Immature natural killer cell (primary cell): Measurements from ENCODE around the gene CADM4. TPM values are rescaled to one million over a fixed set of nuclear protein-coding genes. Genes with fewer than 3 reads are reported as not detected.
"Not testable (repeated sequence)": the region's sequence is repeated elsewhere in the genome, so short reads cannot be mapped to it uniquely, and the experiment has no call there.

Source experiments
- DNase-seq, 3 donors: peaks; one replicate each; pipeline ENCODE4 v3.0.0; 2022; ENCODE audit warnings: mixed read lengths in 1 of 3
- H3K27ac Mint-ChIP-seq, 6 donors: one replicate each; pipeline ENCODE4 v1.8.0; 2020; ENCODE audit warnings: mixed read lengths in 6 of 6, mild to moderate bottlenecking in 5 of 6, inconsistent platforms in 4 of 6, moderate library complexity in 3 of 6
- H3K27me3 Mint-ChIP-seq, 3 donors: one replicate each; pipeline ENCODE4 v1.8.0; 2020 to 2021; ENCODE audit warnings: low read depth in 3 of 3, mild to moderate bottlenecking in 3 of 3, mixed read lengths in 3 of 3, moderate library complexity in 3 of 3, inconsistent platforms in 1 of 3
- H3K36me3 Mint-ChIP-seq, 3 donors: one replicate each; pipeline ENCODE4 v1.8.0; 2020; ENCODE audit warnings: mixed read lengths in 3 of 3, inconsistent platforms in 2 of 3, mild to moderate bottlenecking in 2 of 3
- H3K4me1 Mint-ChIP-seq, 2 donors: one replicate each; pipeline ENCODE4 v1.8.0; 2020; ENCODE audit warnings: inconsistent platforms in 2 of 2, mild to moderate bottlenecking in 2 of 2, mixed read lengths in 2 of 2, moderate library complexity in 1 of 2
- H3K4me3 Mint-ChIP-seq, 5 donors: one replicate each; pipeline ENCODE4 v1.8.0; 2020; ENCODE audit warnings: mild to moderate bottlenecking in 5 of 5, mixed read lengths in 5 of 5, inconsistent platforms in 3 of 5, moderate library complexity in 3 of 5
- H3K9me3 Mint-ChIP-seq, 6 donors: one replicate each; pipeline ENCODE4 v1.8.0; 2020; ENCODE audit warnings: mild to moderate bottlenecking in 6 of 6, mixed read lengths in 6 of 6, inconsistent platforms in 4 of 6, moderate library complexity in 3 of 6
- polyA plus RNA-seq, 3 donors: library from polyadenylated mRNA; unstranded; fragments of 300-500 nt; fragmentation: Illumina TruSeq; gene quantifications; one replicate each; pipeline ENCODE4 v1.2.3, GENCODE V29; 2021

The CADM4 gene
- polyA plus RNA-seq, 3 donors from 2014 or later = 0.10 TPM; not detected in 2

GRCh38 chr19:43605875-43606568, 33.6 kb downstream of the CADM4 start:
- Mint-ChIP-seq H3K4me3 (no peak overlapping the region), H3K36me3 (peaks cover 0 to 23% (median 7%) of the 10 kb centered on the region in 3 donors), H3K27ac (peak overlapping the region in 2 of 6 donors; percentile 11 to 64), H3K4me1 (peaks cover 6% of the 10 kb centered on the region in 2 donors), H3K9me3 (no peaks in the 10 kb centered on the region), H3K27me3 (peaks cover 0 to 2% (median 1%) of the 10 kb centered on the region in 3 donors)
- no peak for DNase-seq

- Mint-ChIP-seq H3K27ac (peak overlapping the region in 1 of 6 donors; percentile 40), H3K4me1 (peaks cover 30 to 32% of the 10 kb centered on the region in 2 donors), H3K27me3 (peaks cover 9 to 11% (median 9%) of the 10 kb centered on the region in 3 donors)
- H3K4me3 Mint-ChIP-seq, DNase-seq, H3K9me3 Mint-ChIP-seq, H3K36me3 Mint-ChIP-seq: not testable (repeated sequence)
These were observed 39.3 kb downstream of the CADM4 start for GRCh38 chr19:43600326-43600725.

GRCh38 chr19:43599635-43600295, 39.9 kb downstream of the CADM4 start:
- no peak for DNase-seq
- Mint-ChIP-seq H3K36me3 (peaks cover 0 to 6% (median 3%) of the 10 kb centered on the region in 3 donors), H3K4me3 (no peak overlapping the region), H3K27me3 (peaks cover 9 to 13% (median 11%) of the 10 kb centered on the region in 3 donors), H3K27ac (peak overlapping the region in 2 of 6 donors; percentile 3 to 40), H3K4me1 (peaks cover 33 to 35% of the 10 kb centered on the region in 2 donors), H3K9me3 (no peaks in the 10 kb centered on the region)

GRCh38 chr19:43598445-43599240, 41.0 kb downstream of the CADM4 start:
- no peak for DNase-seq
- H3K27me3 Mint-ChIP-seq = peaks cover 9 to 16% (median 13%) of the 10 kb centered on the region in 3 donors
- H3K27ac Mint-ChIP-seq = peak overlapping the region in 3 of 6 donors; percentile 67 to 100 (median 99)
- H3K4me3 Mint-ChIP-seq = no peak overlapping the region
- peaks cover 0 to 8% (median 3%) of the 10 kb centered on the region in 3 donors for H3K36me3 Mint-ChIP-seq
- peaks cover 39 to 40% of the 10 kb centered on the region in 2 donors for H3K4me1 Mint-ChIP-seq
- no peaks in the 10 kb centered on the region for H3K9me3 Mint-ChIP-seq

- no peak for DNase-seq
- peaks cover 0 to 13% (median 3%) of the 10 kb centered on the region in 3 donors for H3K36me3 Mint-ChIP-seq
- peaks cover 9 to 16% (median 13%) of the 10 kb centered on the region in 3 donors for H3K27me3 Mint-ChIP-seq
- peak overlapping the region; percentile 99 to 100 (median 100) for H3K27ac Mint-ChIP-seq
- no peaks in the 10 kb centered on the region for H3K9me3 Mint-ChIP-seq
- peaks cover 41 to 44% of the 10 kb centered on the region in 2 donors for H3K4me1 Mint-ChIP-seq
- H3K4me3 Mint-ChIP-seq = peak overlapping the region; percentile 48 to 98 (median 93)
These were observed 41.8 kb downstream of the CADM4 start for GRCh38 chr19:43597876-43598275.

- H3K4me3 Mint-ChIP-seq = peak overlapping the region; percentile 91 to 98 (median 97)
- no peaks in the 10 kb centered on the region for H3K9me3 Mint-ChIP-seq
- H3K27ac Mint-ChIP-seq = peak overlapping the region; percentile 99 to 100 (median 100)
- H3K36me3 Mint-ChIP-seq = peaks cover 0 to 13% (median 3%) of the 10 kb centered on the region in 3 donors
- no peak for DNase-seq
- H3K27me3 Mint-ChIP-seq = peaks cover 9 to 16% (median 13%) of the 10 kb centered on the region in 3 donors
- H3K4me1 Mint-ChIP-seq = peaks cover 41 to 44% of the 10 kb centered on the region in 2 donors
These were observed 42.7 kb downstream of the CADM4 start for GRCh38 chr19:43596842-43597461.

GRCh38 chr19:43595999-43596841, 43.4 kb downstream of the CADM4 start, which contains the start of the genes IRGQ and ZNF576:
Gene IRGQ (minus strand): TSS chr19:43596134. CDS start chr19:43595338, 796 bp downstream.
Gene ZNF576 (plus strand): TSS chr19:43596595. CDS start chr19:43597109, 514 bp downstream.
- Mint-ChIP-seq H3K27ac (peak within 1 kb of the TSS; percentile 99 to 100 (median 100)), H3K9me3 (no peaks in the 10 kb centered on the region), H3K4me1 (peaks cover 41 to 44% of the 10 kb centered on the region in 2 donors), H3K36me3 (peaks cover 0 to 8% (median 0%) of the 10 kb centered on the region in 3 donors), H3K27me3 (peaks cover 9 to 16% (median 13%) of the 10 kb centered on the region in 3 donors), H3K4me3 (peak within 1 kb of the TSS; percentile 91 to 98 (median 97))
- peak; percentile 99 for DNase-seq

- no peaks in the 10 kb centered on the region for H3K9me3 Mint-ChIP-seq
- no peak for DNase-seq
- H3K4me1 Mint-ChIP-seq = peaks cover 41 to 50% of the 10 kb centered on the region in 2 donors
- H3K27ac Mint-ChIP-seq = peak overlapping the region; percentile 99 to 100 (median 100)
- H3K4me3 Mint-ChIP-seq = peak overlapping the region; percentile 91 to 98 (median 97)
- peaks cover 0 to 11% (median 0%) of the 10 kb centered on the region in 3 donors for H3K36me3 Mint-ChIP-seq
- peaks cover 9 to 16% (median 13%) of the 10 kb centered on the region in 3 donors for H3K27me3 Mint-ChIP-seq
These were observed 44.0 kb downstream of the CADM4 start for GRCh38 chr19:43595605-43595998.

- DNase-seq = peak; percentile 64 to 72 (median 72)
- Mint-ChIP-seq H3K4me3 (peak overlapping the region; percentile 91 to 98 (median 97)), H3K36me3 (peaks cover 0 to 13% (median 0%) of the 10 kb centered on the region in 3 donors), H3K27ac (peak overlapping the region; percentile 99 to 100 (median 100)), H3K9me3 (no peaks in the 10 kb centered on the region), H3K27me3 (peaks cover 9 to 16% (median 13%) of the 10 kb centered on the region in 3 donors), H3K4me1 (peaks cover 41 to 53% of the 10 kb centered on the region in 2 donors)
These were observed 44.7 kb downstream of the CADM4 start for GRCh38 chr19:43594710-43595604.

GRCh38 chr19:43594081-43594697, 45.5 kb downstream of the CADM4 start:
- H3K36me3 Mint-ChIP-seq = peaks cover 0 to 13% (median 0%) of the 10 kb centered on the region in 3 donors
- DNase-seq = no peak
- peak overlapping the region; percentile 56 to 98 (median 68) for H3K4me3 Mint-ChIP-seq
- H3K27me3 Mint-ChIP-seq = peaks cover 9 to 16% (median 13%) of the 10 kb centered on the region in 3 donors
- H3K4me1 Mint-ChIP-seq = peaks cover 43 to 53% of the 10 kb centered on the region in 2 donors
- no peaks in the 10 kb centered on the region for H3K9me3 Mint-ChIP-seq
- H3K27ac Mint-ChIP-seq = peak overlapping the region; percentile 62 to 100 (median 86)

GRCh38 chr19:43592800-43593350, 46.8 kb downstream of the CADM4 start:
- peaks cover 39 to 47% of the 10 kb centered on the region in 2 donors for H3K4me1 Mint-ChIP-seq
- no peak for DNase-seq
- peaks cover 9 to 16% (median 11%) of the 10 kb centered on the region in 3 donors for H3K27me3 Mint-ChIP-seq
- no peaks in the 10 kb centered on the region for H3K9me3 Mint-ChIP-seq
- peak overlapping the region in 1 of 6 donors; percentile 31 for H3K27ac Mint-ChIP-seq
- H3K4me3 Mint-ChIP-seq = no peak overlapping the region
- peaks cover 0 to 13% (median 0%) of the 10 kb centered on the region in 3 donors for H3K36me3 Mint-ChIP-seq
